Activated naive CD8-positive, alpha-beta T cell (primary cell): Measurements from ENCODE around the gene CYBC1.

Experiments used
- H3K27ac Mint-ChIP-seq: one replicate; pipeline ENCODE4 v1.8.0; 2021; ENCODE audit warnings: mixed read lengths
- H3K27me3 Mint-ChIP-seq: one replicate; pipeline ENCODE4 v1.8.0; 2021; ENCODE audit warnings: mixed read lengths
- H3K36me3 Mint-ChIP-seq: one replicate; pipeline ENCODE4 v1.8.0; 2021; ENCODE audit warnings: mixed read lengths
- H3K4me1 Mint-ChIP-seq: one replicate; pipeline ENCODE4 v1.8.0; 2021; ENCODE audit warnings: low read depth, mixed read lengths
- H3K4me3 Mint-ChIP-seq: one replicate; pipeline ENCODE4 v1.8.0; 2021; ENCODE audit warnings: mild to moderate bottlenecking, mixed read lengths
- H3K9me3 Mint-ChIP-seq: one replicate; pipeline ENCODE4 v1.8.0; 2021; ENCODE audit warnings: low read depth, mixed read lengths

The CYBC1 gene

DNA sequence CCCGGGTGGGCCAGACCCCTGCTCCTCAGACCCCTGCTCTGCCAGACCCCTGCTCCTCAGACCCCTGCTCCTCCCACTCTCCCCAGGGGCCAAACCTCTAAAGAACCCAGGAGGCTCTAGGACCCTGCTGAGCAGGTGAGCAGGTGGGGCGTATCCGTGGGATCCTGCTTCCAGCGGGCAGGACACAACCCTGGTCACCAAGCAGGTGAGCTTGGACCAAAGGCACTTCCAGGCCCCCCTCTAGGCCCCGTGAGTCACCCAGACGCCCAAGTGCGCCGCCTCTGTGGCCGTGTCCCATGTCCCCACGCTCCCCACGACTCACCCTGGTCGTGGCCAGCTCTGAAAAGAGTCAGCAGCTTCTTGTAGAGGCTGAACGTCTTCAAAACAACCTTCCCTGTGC lies 5.0 kb downstream of the CYBC1 start:
- Mint-ChIP-seq H3K27me3 (no peaks in the 10 kb centered on the region), H3K27ac (no peak overlapping the region), H3K4me1 (peaks cover 10% of the 10 kb centered on the region), H3K36me3 (no peaks in the 10 kb centered on the region), H3K9me3 (no peaks in the 10 kb centered on the region), H3K4me3 (no peak overlapping the region)

- Mint-ChIP-seq H3K4me1 (peaks cover 12% of the 10 kb centered on the region), H3K27ac (no peak overlapping the region), H3K9me3 (no peaks in the 10 kb centered on the region), H3K36me3 (no peaks in the 10 kb centered on the region), H3K4me3 (no peak overlapping the region), H3K27me3 (no peaks in the 10 kb centered on the region)
These were observed 5.5 kb downstream of the CYBC1 start for GRCh38 chr17:82444941-82445521.

- no peaks in the 10 kb centered on the region for H3K27me3 Mint-ChIP-seq
- no peaks in the 10 kb centered on the region for H3K36me3 Mint-ChIP-seq
- peaks cover 7% of the 10 kb centered on the region for H3K4me1 Mint-ChIP-seq
- no peaks in the 10 kb centered on the region for H3K9me3 Mint-ChIP-seq
- no peak overlapping the region for H3K27ac Mint-ChIP-seq
- H3K4me3 Mint-ChIP-seq = no peak overlapping the region
These were observed 6.2 kb downstream of the CYBC1 start for GRCh38 chr17:82444284-82444893.

DNA sequence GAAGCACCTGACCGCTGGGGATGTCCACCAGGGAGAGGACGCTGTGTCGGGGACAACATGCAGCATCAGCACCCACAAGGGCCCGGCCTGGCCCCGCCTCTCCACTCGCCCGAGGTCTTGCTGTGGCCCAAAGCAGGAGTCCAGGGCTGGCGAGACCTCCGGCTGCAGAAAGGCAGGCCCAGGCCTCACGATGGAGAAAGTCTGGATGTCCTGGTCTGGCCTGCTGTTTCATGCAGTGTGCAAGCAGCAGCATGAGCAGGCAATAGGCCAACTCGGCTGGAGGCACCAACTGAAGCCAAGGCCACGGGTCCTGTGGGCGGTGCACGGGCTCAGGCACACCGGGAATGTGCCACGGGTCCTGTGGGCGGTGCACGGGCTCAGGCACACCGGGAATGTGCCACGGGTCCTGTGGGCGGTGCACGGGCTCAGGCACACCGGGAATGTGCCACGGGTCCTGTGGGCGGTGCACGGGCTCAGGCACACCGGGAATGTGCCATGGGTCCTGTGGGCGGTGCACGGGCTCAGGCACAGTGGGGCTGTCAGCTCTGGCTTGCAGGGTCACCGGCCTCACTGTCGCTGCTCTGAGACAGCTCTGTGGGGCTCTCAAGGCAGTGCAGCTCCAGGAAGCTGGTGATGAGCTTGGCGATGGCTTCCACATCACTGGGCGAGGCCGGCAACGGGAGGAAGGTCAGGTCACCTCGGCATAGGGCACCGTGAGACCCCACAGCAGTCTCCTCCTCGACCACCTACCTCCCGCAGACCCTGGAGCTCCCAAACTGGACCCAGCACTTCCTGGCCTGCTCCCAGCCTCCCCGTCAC lies 6.9 kb downstream of the CYBC1 start:
- Mint-ChIP-seq H3K4me3 (no peak overlapping the region), H3K9me3 (no peaks in the 10 kb centered on the region), H3K27me3 (no peaks in the 10 kb centered on the region), H3K27ac (no peak overlapping the region), H3K4me1 (peaks cover 4% of the 10 kb centered on the region), H3K36me3 (no peaks in the 10 kb centered on the region)

DNA sequence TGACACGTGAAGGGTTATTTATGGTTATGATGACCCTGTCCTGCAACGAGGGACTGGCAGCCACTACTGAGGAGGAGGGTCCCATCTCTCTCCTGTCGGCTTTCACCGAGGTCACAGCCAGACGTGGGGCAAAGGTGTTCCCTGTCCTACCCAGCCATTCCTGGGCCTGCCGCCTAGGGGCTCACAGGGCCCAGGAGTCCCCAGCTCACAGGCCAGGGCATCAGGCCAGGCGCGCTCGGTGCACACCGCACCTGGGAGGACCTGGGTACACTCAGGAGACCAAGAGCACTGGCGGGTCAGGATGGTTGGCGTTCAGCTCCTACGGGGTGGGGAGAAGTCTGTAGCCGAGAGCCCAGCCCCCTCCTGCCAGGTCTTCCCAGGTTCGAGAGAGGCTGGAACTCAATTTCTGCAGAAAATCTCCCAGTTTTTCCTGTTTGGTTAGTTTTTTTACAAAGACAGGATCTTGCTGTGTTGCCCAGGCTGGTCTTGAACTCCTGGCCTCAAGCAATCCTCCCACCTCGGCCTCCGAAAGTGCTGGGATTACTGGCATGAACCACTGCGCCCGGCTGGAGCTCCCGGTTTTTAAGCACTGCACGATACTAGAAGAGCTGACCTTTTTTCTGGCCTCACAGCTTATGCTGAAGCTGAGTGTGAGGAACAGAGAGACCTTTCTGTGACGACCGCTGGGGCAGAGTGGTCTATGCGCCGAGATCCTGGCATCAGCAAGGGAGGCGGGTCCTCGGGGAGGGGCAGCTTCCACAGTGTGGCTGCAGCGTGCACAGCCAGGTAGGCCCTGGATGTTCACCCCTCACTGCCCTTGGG lies 7.7 kb downstream of the CYBC1 start:
- Mint-ChIP-seq H3K4me1 (peaks cover 4% of the 10 kb centered on the region), H3K27ac (no peak overlapping the region), H3K4me3 (no peak overlapping the region), H3K9me3 (no peaks in the 10 kb centered on the region), H3K36me3 (no peaks in the 10 kb centered on the region), H3K27me3 (no peaks in the 10 kb centered on the region)

- Mint-ChIP-seq H3K9me3 (no peaks in the 10 kb centered on the region), H3K27me3 (no peaks in the 10 kb centered on the region), H3K4me3 (no peak overlapping the region), H3K27ac (no peak overlapping the region), H3K36me3 (no peaks in the 10 kb centered on the region), H3K4me1 (peaks cover 1% of the 10 kb centered on the region)
These were observed 8.7 kb downstream of the CYBC1 start for GRCh38 chr17:82441691-82442487.

GRCh38 chr17:82440991-82441627 lies 9.4 kb downstream of the CYBC1 start:
- Mint-ChIP-seq H3K27me3 (no peaks in the 10 kb centered on the region), H3K9me3 (no peaks in the 10 kb centered on the region), H3K36me3 (no peaks in the 10 kb centered on the region), H3K4me1 (peaks cover 1% of the 10 kb centered on the region), H3K27ac (no peak overlapping the region), H3K4me3 (no peak overlapping the region)

DNA sequence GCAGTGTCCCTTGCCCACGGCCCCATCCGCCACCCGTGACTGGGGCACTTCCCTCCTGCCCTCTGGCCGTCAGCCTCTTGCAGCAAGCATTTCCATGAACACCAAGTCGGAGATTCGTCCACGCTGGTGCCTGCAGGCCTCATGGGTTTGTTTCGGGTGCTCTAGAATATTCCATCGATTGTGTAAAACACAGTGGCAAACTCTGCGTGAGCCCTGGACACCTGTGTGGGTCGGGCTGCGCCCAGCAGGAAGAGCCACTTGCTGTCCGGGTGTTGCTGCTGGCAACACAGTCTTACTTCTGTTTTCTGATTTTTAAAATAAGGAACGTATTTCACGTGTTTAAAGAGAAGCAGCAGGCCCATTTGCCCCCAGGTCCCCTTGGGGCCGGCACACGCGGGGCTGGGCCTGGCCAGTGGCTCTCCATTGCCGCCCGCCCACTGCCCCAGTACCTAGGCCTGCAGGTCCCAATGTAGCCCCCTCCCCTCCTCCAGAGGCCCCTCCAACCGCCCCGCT lies 10.0 kb downstream of the CYBC1 start:
- Mint-ChIP-seq H3K4me3 (no peak overlapping the region), H3K27ac (no peak overlapping the region), H3K9me3 (no peaks in the 10 kb centered on the region), H3K36me3 (no peaks in the 10 kb centered on the region), H3K27me3 (no peaks in the 10 kb centered on the region), H3K4me1 (peaks cover 1% of the 10 kb centered on the region)

DNA sequence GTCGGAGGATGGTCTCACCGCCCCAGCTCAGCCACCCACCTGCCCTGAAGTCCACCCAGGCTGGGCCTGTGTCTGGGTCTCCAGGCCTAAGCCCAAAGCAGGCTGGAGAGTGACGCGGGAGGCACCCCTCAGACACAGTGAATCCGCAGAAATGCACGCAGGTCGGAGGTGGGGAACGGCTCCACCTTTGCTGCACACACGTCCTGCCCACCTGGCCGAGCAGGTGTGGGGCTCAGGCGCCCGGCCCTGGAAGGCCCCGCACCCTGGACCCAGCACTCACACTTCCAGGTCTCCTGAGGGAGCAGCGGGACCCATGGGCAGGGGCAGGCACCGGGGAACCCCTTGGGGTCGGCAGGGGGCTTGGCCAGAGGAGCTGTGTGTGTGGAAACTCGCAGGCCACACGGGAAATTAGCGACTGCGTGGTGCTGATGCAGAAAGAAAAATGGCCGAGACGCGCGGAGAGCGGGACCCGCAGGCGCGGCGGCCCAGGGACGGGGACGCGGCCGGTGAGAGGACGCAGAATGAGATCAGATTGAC lies 10.7 kb downstream of the CYBC1 start:
- Mint-ChIP-seq H3K4me3 (no peak overlapping the region), H3K27me3 (no peaks in the 10 kb centered on the region), H3K27ac (no peak overlapping the region), H3K36me3 (no peaks in the 10 kb centered on the region), H3K9me3 (no peaks in the 10 kb centered on the region), H3K4me1 (peaks cover 1% of the 10 kb centered on the region)

DNA sequence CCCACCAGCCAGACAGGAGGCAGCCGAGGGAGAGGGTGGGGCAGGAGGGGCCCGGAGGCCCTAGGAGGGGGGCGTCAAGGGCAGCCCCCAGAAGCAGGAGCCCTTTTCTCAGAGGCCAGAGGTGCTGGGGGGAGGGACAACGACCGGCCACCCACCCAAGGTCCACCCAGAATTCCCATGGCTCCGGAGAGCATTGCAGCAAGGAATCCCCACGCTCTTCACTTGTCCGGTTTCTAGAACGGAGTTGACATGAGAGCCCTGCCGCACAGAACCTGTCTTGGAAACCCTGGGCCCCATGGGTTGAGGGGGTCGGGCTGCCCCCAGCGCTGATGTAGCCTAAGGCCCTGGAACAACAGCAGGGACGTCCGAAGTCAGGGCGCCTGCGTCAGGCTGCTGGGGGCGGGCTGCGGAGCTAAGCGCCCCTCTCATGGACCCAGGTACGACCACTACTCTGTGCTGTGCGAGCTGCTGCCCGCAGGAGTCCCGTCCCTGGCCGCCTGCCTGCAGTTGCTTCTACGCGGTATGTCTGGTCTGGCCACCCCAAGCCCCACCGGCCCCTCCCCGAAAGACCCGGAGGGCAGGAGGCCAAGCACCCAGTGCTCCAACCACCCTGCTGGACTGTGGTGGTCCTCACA lies 11.2 kb downstream of the CYBC1 start:
- Mint-ChIP-seq H3K36me3 (no peaks in the 10 kb centered on the region), H3K4me3 (no peak overlapping the region), H3K27me3 (no peaks in the 10 kb centered on the region), H3K27ac (no peak overlapping the region), H3K4me1 (peaks cover 4% of the 10 kb centered on the region), H3K9me3 (no peaks in the 10 kb centered on the region)

- no peak overlapping the region for H3K27ac Mint-ChIP-seq
- H3K4me3 Mint-ChIP-seq = no peak overlapping the region
- no peaks in the 10 kb centered on the region for H3K36me3 Mint-ChIP-seq
- peaks cover 8% of the 10 kb centered on the region for H3K4me1 Mint-ChIP-seq
- no peaks in the 10 kb centered on the region for H3K27me3 Mint-ChIP-seq
- H3K9me3 Mint-ChIP-seq = no peaks in the 10 kb centered on the region
These were observed 12.0 kb downstream of the CYBC1 start for GRCh38 chr17:82438401-82439193.

- Mint-ChIP-seq H3K36me3 (no peaks in the 10 kb centered on the region), H3K27me3 (no peaks in the 10 kb centered on the region), H3K9me3 (no peaks in the 10 kb centered on the region), H3K4me3 (no peak overlapping the region), H3K27ac (no peak overlapping the region), H3K4me1 (peaks cover 8% of the 10 kb centered on the region)
These were observed 13.3 kb downstream of the CYBC1 start for GRCh38 chr17:82437325-82437668.
